ENCODE results near the gene NFXL1.
A peak's percentile ranks its signal among the peaks of the same experiment; 100 is the strongest.

NFXL1 gene

DNA sequence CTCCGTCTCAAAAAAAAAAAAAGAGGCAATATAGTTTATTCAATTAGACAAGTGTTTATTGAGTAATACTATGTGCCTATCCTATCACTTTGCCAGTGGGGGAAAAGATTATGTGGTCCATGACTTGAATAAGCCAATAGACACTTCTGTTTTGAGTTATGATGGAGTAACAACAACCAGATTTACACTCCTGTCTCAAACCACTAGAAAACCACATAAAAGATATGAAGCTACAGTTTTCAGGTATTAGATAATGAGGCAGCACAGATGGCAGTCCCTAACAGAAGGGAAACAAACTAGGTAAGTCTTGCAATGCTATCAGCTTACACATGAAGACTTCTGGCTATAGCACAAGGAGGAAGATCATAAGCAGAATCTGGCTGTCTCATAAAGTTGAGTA is 22.5 kb downstream of the NFXL1 start:
- DNase-seq (ENCODE audit: low read depth) = no peak

- peak; percentile 47 for DNase-seq (ENCODE audit: low read depth)
These were observed 32.2 kb downstream of the NFXL1 start for GRCh38 chr4:47882228-47882627.

DNA sequence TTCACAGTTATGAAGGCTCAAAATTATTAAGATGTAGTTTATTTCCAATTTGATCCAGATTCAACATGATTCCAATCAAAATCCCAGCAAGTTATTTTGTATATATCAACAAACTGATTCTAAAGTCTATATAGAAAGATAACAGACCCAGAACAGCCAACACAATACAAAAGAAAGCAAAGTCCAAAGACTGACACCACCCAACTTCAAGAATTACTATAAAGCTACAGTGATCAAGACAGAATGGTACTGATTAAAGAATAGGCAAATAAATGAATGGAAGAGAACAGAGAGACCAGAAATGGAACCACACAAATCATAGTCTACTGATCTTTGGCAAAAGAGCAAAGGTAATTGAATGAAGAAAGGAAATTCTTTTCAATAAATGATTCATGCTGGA is 34.9 kb downstream of the NFXL1 start:
- DNase-seq (ENCODE audit: low read depth) = no peak

DNA sequence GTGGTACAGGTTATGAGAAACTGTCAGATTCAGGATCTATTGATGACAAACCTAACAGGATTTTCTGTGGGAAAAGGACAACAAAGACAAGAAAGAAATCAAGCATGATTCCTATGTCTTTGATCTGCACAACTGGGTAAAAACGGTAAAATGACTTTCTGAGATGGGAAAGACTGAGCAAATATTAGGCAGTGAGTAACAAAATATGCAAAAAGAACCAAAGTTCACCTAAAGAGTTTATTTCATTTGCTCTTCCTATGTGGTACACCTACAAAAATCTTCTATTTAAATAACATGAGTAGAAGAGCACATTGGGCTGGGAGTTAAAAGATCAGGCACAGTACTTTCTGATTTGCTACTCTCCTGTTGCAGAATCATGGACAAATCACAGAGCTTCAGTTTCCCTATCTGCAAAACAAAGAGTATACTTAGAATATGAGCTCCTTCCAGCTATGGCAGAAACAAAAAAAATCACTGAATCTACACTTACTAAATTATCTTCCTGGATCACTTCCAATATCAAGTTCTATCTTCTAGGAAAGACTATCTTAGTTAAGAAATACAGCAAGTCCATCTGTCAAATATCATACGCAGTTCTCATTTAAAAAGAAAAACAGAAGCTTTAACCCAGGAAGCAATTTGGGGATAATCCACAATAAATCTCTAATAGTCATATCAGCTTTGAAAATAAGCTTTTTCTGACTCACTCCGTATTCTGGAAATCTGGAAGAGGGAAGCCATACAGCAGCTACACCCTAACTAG is 37.4 kb downstream of the NFXL1 start:
- DNase-seq (ENCODE audit: low read depth) = no peak

DNA sequence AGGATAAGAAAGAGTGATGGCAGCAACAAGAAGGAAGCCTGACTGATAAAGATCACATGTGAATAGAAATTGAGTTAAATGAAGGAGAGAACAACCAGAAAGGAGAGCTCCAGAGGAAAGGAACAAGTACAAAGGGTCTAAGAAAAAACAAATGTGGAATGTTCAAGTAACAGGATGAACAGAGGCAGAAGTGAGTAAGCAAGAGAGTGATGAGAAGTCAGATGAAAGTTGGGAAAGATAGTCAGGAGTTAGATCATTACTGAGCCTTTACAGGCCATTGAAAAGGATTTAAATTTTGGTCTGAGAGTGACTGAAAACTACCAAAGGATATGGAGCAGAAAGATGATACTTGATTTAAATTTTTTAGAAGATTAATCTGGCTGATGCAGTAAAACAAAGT is 38.1 kb downstream of the NFXL1 start:
- no peak for DNase-seq (ENCODE audit: low read depth)

- no peak for DNase-seq (ENCODE audit: low read depth)
These were observed 40.4 kb downstream of the NFXL1 start for GRCh38 chr4:47873877-47874541.

DNA sequence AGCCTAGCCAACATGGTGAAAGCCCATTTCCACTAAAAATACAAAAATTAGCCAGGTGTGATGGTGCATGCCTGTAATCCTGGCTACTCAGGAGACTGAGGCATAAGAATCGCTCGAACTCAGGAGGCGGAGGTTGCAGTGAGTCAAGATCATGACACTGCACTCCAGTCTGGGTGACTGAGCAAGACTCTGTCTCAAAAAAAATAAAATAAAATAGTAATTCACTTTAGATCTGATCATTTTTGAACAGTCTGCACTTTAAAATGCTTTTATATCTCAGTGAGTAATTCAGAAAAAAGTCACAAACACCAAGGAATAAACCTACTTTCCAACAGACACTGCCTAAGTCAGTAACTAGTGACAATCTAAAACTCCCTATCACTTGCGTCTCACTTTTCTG is 50.9 kb downstream of the NFXL1 start:
- DNase-seq (ENCODE audit: low read depth) = peak; percentile 58

DNA sequence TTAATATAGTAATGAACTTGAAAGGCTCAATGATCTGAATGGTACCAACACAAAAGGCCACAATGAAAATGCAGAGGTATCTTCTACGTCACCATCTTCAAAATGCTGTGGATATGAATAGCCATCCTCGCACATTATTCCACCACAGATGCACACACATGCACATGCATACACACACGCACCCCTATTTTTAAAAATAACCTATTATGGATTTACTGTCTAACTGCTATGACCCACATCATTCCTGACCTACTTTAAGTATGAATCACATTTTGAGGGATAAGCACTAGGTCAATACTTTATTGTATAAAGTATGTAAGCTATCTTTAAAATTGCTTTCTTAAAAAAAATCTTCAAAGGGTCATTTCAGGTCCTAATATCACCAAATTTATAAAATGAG is 52.1 kb downstream of the NFXL1 start:
- DNase-seq (ENCODE audit: low read depth) = peak; percentile 80

- DNase-seq (ENCODE audit: low read depth) = no peak
These were observed 54.1 kb downstream of the NFXL1 start for GRCh38 chr4:47860305-47860704.

DNA sequence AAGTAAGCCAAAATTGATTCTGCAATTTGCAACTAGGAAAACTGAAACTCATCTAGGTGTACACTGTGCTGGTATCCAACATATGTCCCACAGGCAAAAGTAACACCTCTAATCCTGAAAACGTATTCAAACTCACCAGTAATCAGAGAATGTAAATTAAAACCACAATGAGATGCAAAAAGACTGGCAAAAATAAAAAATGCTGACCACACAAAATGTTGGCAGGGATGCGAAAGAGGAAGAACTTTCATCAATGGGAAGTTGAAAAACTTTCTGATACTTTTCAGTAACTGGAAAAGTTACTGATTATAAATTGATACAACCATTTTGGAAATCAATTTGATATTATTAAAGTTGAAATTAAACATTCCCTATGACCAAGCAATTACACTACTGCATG is 56.4 kb downstream of the NFXL1 start:
- DNase-seq (ENCODE audit: low read depth) = no peak

- no peak for DNase-seq (ENCODE audit: low read depth)
These were observed 57.7 kb downstream of the NFXL1 start for GRCh38 chr4:47856713-47857112.

DNA sequence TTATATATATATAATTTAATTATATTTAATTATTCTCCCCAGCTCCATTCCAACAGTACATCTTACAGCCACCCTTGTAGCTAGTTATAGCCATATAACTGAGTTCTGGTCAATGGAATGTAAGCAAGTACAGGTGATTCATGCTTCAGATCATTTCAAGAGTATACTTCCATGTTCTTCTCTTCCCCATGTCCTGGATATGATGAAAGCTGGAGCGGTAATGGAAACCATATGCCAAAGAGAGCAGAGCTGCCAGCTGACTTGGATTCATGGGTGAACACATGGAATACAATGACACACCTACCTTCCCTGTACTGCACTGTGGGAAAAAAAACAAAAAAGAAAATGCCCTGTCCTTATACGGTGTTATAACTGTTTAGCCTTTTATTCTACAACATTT is 59.0 kb downstream of the NFXL1 start:
- DNase-seq (ENCODE audit: low read depth) = peak; percentile 81

- peak; percentile 86 for DNase-seq (ENCODE audit: low read depth)
These were observed 62.2 kb downstream of the NFXL1 start for GRCh38 chr4:47852136-47852535.

GRCh38 chr4:47849466-47849865 is 64.9 kb downstream of the NFXL1 start:
- no peak for DNase-seq (ENCODE audit: low read depth)

- no peak for DNase-seq (ENCODE audit: low read depth)
These were observed 66.3 kb downstream of the NFXL1 start for GRCh38 chr4:47848041-47848440.

DNA sequence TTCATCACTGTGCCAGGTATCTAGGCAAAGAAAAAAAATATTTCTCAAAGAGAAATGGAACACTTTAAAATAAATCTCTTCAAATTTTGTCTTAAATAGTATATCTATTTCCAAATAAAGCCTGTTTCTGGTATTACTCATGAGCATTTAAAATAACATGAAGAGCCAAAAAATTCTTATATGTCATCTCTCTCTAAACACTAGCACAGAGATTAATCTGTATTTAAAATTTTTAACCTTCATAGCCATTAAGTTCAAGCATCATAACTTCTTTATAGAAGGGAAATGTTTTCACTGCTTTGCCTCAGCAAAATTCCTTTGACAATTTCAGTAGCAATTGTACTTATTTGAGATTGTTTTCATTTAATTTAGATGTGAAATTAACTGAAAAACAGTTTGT is 71.4 kb downstream of the NFXL1 start:
- DNase-seq (ENCODE audit: low read depth) = no peak

- DNase-seq (ENCODE audit: low read depth) = no peak
These were observed 74.1 kb downstream of the NFXL1 start for GRCh38 chr4:47840291-47840690.

DNA sequence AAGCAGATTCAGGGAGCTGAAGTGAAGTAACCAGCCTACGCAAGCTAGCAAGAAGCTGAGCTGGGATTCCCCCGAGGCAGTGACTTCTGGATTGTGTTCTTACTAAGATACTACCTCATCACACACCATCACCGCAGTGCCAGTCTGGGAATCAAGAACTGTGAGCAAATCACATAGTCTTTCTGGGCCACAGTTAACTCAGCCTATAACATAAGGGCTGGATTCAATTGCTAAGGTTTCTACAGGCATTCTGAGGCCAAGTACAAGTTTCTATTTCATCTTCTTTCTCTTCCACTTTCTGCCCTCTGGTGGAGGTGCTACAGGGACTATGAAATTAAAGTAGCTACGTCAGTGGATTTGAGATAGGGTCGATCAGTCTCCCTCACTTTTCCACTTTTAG is 75.1 kb downstream of the NFXL1 start:
- DNase-seq (ENCODE audit: low read depth) = peak; percentile 29

DNA sequence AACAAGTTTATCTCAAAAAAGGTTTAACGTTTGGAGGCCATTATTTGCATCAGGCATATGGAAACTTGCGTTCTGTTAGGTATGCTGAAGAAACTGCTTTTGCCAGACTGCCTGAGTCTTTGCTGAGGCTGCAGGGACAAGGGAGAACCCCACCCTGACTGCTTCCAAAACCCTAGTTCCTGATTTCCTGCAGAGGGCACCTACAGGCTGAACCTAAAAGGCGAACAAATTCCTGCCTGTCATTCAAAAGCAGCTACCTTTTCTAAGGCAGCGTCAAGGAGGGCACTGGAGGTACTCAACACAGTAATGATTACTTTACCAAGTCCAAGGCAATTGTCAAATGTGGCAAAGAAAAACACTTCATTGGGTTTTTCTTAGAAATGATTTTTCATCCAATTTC is 75.9 kb downstream of the NFXL1 start:
- DNase-seq (ENCODE audit: low read depth) = no peak

DNA sequence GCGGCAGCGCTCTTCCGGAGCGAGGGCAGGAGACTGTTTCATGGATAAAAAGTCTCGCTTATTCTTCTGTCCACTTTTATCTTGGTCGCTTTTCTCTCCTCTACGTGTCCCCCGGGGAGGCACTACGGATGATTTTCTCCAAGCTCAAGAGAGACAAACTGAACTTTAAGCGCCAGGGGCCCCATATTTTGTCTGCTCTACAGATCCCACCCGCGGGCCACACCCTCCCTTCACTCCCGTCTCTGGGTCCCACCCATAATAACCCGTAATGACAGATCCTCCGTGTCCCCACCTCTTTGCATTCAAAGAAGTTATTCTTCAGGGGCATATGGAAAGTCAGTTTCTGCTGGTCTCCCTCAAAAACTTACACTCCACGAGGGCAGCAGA is 76.5 kb downstream of the NFXL1 start, which contains the start of gene CORIN:
Gene CORIN, minus strand, starts transcription at position 160 of the 387 bp plus-strand sequence. Its CDS starts 118 bp downstream, at position 42.
- no peak for DNase-seq (ENCODE audit: low read depth)

DNA sequence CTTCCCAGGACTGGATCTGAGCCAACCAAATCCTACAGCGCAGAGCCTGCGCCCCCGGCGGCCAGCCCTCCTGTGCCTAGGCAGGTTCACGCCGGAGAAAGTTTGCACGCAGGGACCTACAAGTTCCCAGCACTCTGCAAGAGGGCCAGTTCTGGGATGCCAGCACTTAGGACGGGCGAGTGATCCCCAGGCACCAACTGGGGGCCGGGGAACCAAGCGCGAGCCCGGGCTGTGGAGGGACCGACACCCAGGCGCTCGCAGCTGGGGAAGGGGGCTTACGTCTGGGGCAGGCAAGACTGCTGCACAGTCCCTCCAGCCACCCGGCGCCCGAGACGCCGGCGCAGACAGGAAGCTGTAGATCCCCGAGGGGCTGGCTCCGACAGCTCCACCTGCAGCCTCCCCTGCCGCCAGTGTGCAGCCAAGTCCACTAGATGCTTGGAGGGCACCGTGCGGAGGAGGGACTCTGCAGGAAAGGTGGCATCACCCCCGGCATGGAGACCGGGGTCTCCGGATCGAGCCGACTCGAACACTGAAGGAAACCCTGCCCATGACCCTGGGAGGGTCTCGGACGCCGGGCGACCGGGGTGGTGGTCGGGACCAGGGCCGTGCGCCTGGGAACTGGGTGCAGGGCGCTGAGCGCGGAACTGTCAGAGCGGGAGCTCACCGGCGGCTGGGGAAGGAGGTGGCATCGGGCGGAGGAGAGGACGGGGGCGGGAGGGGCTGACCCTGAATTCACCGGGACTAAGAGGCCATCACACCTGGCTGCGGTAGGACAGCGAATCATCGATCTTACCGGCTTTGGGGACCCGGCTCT is 77.1 kb downstream of the NFXL1 start:
- DNase-seq (ENCODE audit: low read depth) = no peak

- peak; percentile 85 for DNase-seq (ENCODE audit: low read depth)
These were observed 77.7 kb downstream of the NFXL1 start for GRCh38 chr4:47836641-47837093.

GRCh38 chr4:47835494-47835893 is 78.9 kb downstream of the NFXL1 start:
- DNase-seq (ENCODE audit: low read depth) = peak; percentile 42

All from EH (cell line).